ENCODE measurements around the gene TMCO4. TPM values are rescaled to one million over a fixed set of nuclear protein-coding genes. Genes with fewer than 3 reads are reported as not detected.
"Not testable (repeated sequence)": the region's sequence is repeated elsewhere in the genome, so short reads cannot be mapped to it uniquely, and the experiment has no call there.

The TMCO4 gene
- polyA plus RNA-seq, 1 experiment = 10.1 TPM

- no peaks in the 10 kb centered on the region for H3K27me3 ChIP-seq (ENCODE audit: control insufficient read depth, insufficient read depth, low read length)
- peak overlapping the region; percentile 11 for H3K27ac ChIP-seq (ENCODE audit: low read depth, low read length)
- no peak for DNase-seq (ENCODE audit: low read depth, low spot score)
- TF ChIP-seq CTCF (IDR thresholded peaks at IDR 0.05; ENCODE audit: low read depth, low read length) = no peak
- CTCF ChIA-PET = interaction anchor here (1.1 to 1.6 kb wide), 3 partner anchors 11 to 156 kb away, joined by 3 to 5 read pairs (median 3); no protein-coding TSS in a partner anchor
- H3K4me3 ChIP-seq (ENCODE audit: low read depth, low read length) = no peak overlapping the region
- no peaks in the 10 kb centered on the region for H3K9me3 ChIP-seq (ENCODE audit: control insufficient read depth, insufficient read depth, low read length)
- POLR2A ChIA-PET = no interaction called here
Measured at GRCh38 chr1:19643121-19643520, 156.6 kb downstream of the TMCO4 start.

GRCh38 chr1:19640363-19641316 is 159.1 kb downstream of the TMCO4 start:
- Histone ChIP-seq H3K9me3 (ENCODE audit: control insufficient read depth, insufficient read depth, low read length) (no peaks in the 10 kb centered on the region), H3K4me3 (ENCODE audit: low read depth, low read length) (no peak overlapping the region), H3K27ac (ENCODE audit: low read depth, low read length) (peak overlapping the region; percentile 31), H3K27me3 (ENCODE audit: control insufficient read depth, insufficient read depth, low read length) (no peaks in the 10 kb centered on the region)
- ChIA-PET CTCF (interaction anchor here (0.6 to 1.5 kb wide), 8 partner anchors 8 to 399 kb away, joined by 3 to 6 read pairs (median 3); no protein-coding TSS in a partner anchor), POLR2A (interaction anchor here (0.6 to 1.2 kb wide), 2 partner anchors 126 to 146 kb away, joined by 3 to 10 read pairs; no protein-coding TSS in a partner anchor)
- no peak for DNase-seq (ENCODE audit: low read depth, low spot score)
- TF ChIP-seq CTCF (IDR thresholded peaks at IDR 0.05; ENCODE audit: low read depth, low read length) = no peak

- no peak for DNase-seq (ENCODE audit: low read depth, low spot score)
- TF ChIP-seq CTCF (IDR thresholded peaks at IDR 0.05; ENCODE audit: low read depth, low read length) = no peak
- Histone ChIP-seq H3K27me3 (ENCODE audit: control insufficient read depth, insufficient read depth, low read length) (no peaks in the 10 kb centered on the region), H3K4me3 (ENCODE audit: low read depth, low read length) (no peak overlapping the region), H3K27ac (ENCODE audit: low read depth, low read length) (no peak overlapping the region), H3K9me3 (ENCODE audit: control insufficient read depth, insufficient read depth, low read length) (no peaks in the 10 kb centered on the region)
- POLR2A ChIA-PET = interaction anchor here (0.6 to 1.2 kb wide), 2 partner anchors 126 to 145 kb away, joined by 3 to 10 read pairs; no protein-coding TSS in a partner anchor
- CTCF ChIA-PET = interaction anchor here (0.6 to 1.3 kb wide), 5 partner anchors 8 to 298 kb away, joined by 3 to 6 read pairs (median 3); no protein-coding TSS in a partner anchor
Measured at GRCh38 chr1:19639999-19640362, 159.7 kb downstream of the TMCO4 start.

- CTCF ChIA-PET; H3K27ac ChIP-seq (ENCODE audit: low read depth, low read length); POLR2A ChIA-PET; H3K27me3 ChIP-seq (ENCODE audit: control insufficient read depth, insufficient read depth, low read length); DNase-seq (ENCODE audit: low read depth, low spot score); H3K4me3 ChIP-seq (ENCODE audit: low read depth, low read length); H3K9me3 ChIP-seq (ENCODE audit: control insufficient read depth, insufficient read depth, low read length): not testable (repeated sequence)
Measured at GRCh38 chr1:19639228-19639627, 160.5 kb downstream of the TMCO4 start.

- Histone ChIP-seq H3K9me3 (ENCODE audit: control insufficient read depth, insufficient read depth, low read length) (no peaks in the 10 kb centered on the region), H3K27ac (ENCODE audit: low read depth, low read length) (no peak overlapping the region), H3K4me3 (ENCODE audit: low read depth, low read length) (no peak overlapping the region), H3K27me3 (ENCODE audit: control insufficient read depth, insufficient read depth, low read length) (no peaks in the 10 kb centered on the region)
- POLR2A ChIA-PET = interaction anchor here (0.6 kb wide), 1 partner anchor 71 kb away, joined by 5 read pairs; no protein-coding TSS in a partner anchor
- CTCF ChIA-PET = interaction anchor here (0.8 to 1.5 kb wide), 3 partner anchors 11 to 150 kb away, joined by 3 to 4 read pairs (median 3); no protein-coding TSS in a partner anchor
- TF ChIP-seq CTCF (IDR thresholded peaks at IDR 0.05; ENCODE audit: low read depth, low read length) = no peak
- no peak for DNase-seq (ENCODE audit: low read depth, low spot score)
Measured at GRCh38 chr1:19637606-19638005, 162.1 kb downstream of the TMCO4 start.

GRCh38 chr1:19636749-19637148 is 163.0 kb downstream of the TMCO4 start:
- H3K9me3 ChIP-seq (ENCODE audit: control insufficient read depth, insufficient read depth, low read length); H3K4me3 ChIP-seq (ENCODE audit: low read depth, low read length); DNase-seq (ENCODE audit: low read depth, low spot score); H3K27ac ChIP-seq (ENCODE audit: low read depth, low read length); H3K27me3 ChIP-seq (ENCODE audit: control insufficient read depth, insufficient read depth, low read length); POLR2A ChIA-PET: not testable (repeated sequence)
- CTCF ChIA-PET = interaction anchor here (0.8 to 1.5 kb wide), 3 partner anchors 12 to 149 kb away, joined by 3 to 4 read pairs (median 3); no protein-coding TSS in a partner anchor
